ENCODE data around the gene DCLK2. TPM values are rescaled to one million over a fixed set of nuclear protein-coding genes. Genes with fewer than 3 reads are reported as not detected.

The DCLK2 gene
- total and polyA plus RNA-seq, 2 of the 4 experiments (the other 2 are of a cell fraction) = 11.3 to 15.5 TPM

- CTCF ChIA-PET = interaction anchor here (0.7 kb wide), 1 partner anchor 98 kb away, joined by 3 read pairs; no protein-coding TSS in a partner anchor
- no peak overlapping the region for H3K23ac ChIP-seq (ENCODE audit: low read depth, low read length)
- no peak overlapping the region for H2AK5ac ChIP-seq (ENCODE audit: low read depth, low read length)
- H3K14ac ChIP-seq (replicated peaks; ENCODE audit: low read depth, low read length) = no peak overlapping the region
- no peak overlapping the region for H3K4ac ChIP-seq (ENCODE audit: low read depth, low read length)
- H3K18ac ChIP-seq (ENCODE audit: low read depth, low read length) = no peak overlapping the region
- peaks cover 43 to 50% of the 10 kb centered on the region in 2 experiments for H3K79me1 ChIP-seq (ENCODE audit: low read depth in 1 of 2, low read length in 2 of 2)
- ATAC-seq (ENCODE audit: low read depth) (peak; percentile 36), DNase-seq (peak; percentile 57)
- peak overlapping the region; percentile 42; the same call in 1 of the 2 replicates for H2BK120ac ChIP-seq (ENCODE audit: low read depth, low read length)
- no CpG with 5 or more reads among the region's 1 CpG for WGBS, 2 experiments (ENCODE audit: extremely low coverage in 2 of 2, insufficient read length in 1 of 2)
- H3K36me3 ChIP-seq (ENCODE audit: control insufficient read depth, insufficient read depth, low read length) = no peaks in the 10 kb centered on the region
- peaks cover 4% of the 10 kb centered on the region; the same call in 1 of the 2 replicates for H4K20me1 ChIP-seq (ENCODE audit: insufficient read depth, low read length)
- no peak overlapping the region for H3K56ac ChIP-seq (ENCODE audit: extremely low read depth, insufficient read depth, low read length)
- in situ Hi-C loops (cut with MboI; ENCODE audit: low sequenced_read_pairs) = no loop called here
- BruUV-seq (replicated peaks) = no TSS peak
- peak overlapping the region; percentile 19; the same call in 1 of the 2 replicates for H2BK20ac ChIP-seq (ENCODE audit: low read depth, low read length)
- H3K4me2 ChIP-seq (ENCODE audit: low read depth, low read length) = peak overlapping the region; percentile 75; the same call in 1 of the 2 replicates
- H3K27ac ChIP-seq (ENCODE audit: insufficient read depth, low read length) = no peak overlapping the region
- H3K4me1 ChIP-seq (ENCODE audit: control insufficient read depth, insufficient read depth, low read length) = peaks cover 27% of the 10 kb centered on the region
- H3K9me1 ChIP-seq (ENCODE audit: insufficient read depth, low read length) = peaks cover 14% of the 10 kb centered on the region
- intact Hi-C loops (cut with micrococcal nuclease) = no loop called here
- no peaks in the 10 kb centered on the region for H3K27me3 ChIP-seq (ENCODE audit: control insufficient read depth, insufficient read depth, low read length)
- TF ChIP-seq ELK1 (IDR thresholded peaks at IDR 0.05; ENCODE audit: borderline replicate concordance, low read depth, low read length) (no peak), FOS (IDR thresholded peaks at IDR 0.05; ENCODE audit: low read depth, low read length) (peak; percentile 62; the same call in 1 of the 2 replicates), NFE2L2 (IDR thresholded peaks at IDR 0.05; ENCODE audit: low read depth, low read length) (no peak)
- no peak overlapping the region for H4K8ac ChIP-seq (ENCODE audit: low read depth in 2 of 2, low read length in 2 of 2)
- no peak overlapping the region for H4K5ac ChIP-seq (ENCODE audit: low read depth, low read length)
- POLR2A ChIA-PET (ENCODE audit: unreplicated experiment) = interaction anchor here (0.6 to 0.8 kb wide), 2 partner anchors 29 to 795 kb away, joined by 3 to 4 read pairs; no protein-coding TSS in a partner anchor
- H3K4me3 ChIP-seq (ENCODE audit: insufficient read depth, low read depth, low read length) = no peak overlapping the region
- H2BK5ac ChIP-seq (ENCODE audit: low read depth, low read length, poor library complexity, severe bottlenecking) = peak overlapping the region; percentile 62
- no peak overlapping the region for H3K9ac ChIP-seq (ENCODE audit: low read depth, low read length)
- no peak overlapping the region for H2AK9ac ChIP-seq (replicated peaks; ENCODE audit: low read depth, low read length, poor library complexity)
- dilution Hi-C loops (cut with HindIII; ENCODE audit: low sequenced_read_pairs, unreplicated experiment) = no loop called here
- H2BK15ac ChIP-seq (ENCODE audit: low read depth, low read length) = no peak overlapping the region
- H4K91ac ChIP-seq (ENCODE audit: insufficient read depth, low read depth, low read length) = no peak overlapping the region
- H3K9me3 ChIP-seq (ENCODE audit: control insufficient read depth, insufficient read depth, low read length) = peaks cover 7% of the 10 kb centered on the region; the same call in 1 of the 2 replicates
- H2AFZ ChIP-seq (replicated peaks; ENCODE audit: low read length, poor library complexity) = no peak overlapping the region
These were observed 41.2 kb downstream of the DCLK2 start for GRCh38 chr4:150119492-150119891.

All from IMR-90 (cell line).